HG03469 (cell line): ENCODE data around the gene BMF.

ENCODE experiments used
- ATAC-seq: cut with Tn5 transposase; IDR thresholded peaks from one replicate; pipeline ENCODE4 v1.9.1; 2021; ENCODE audit warnings: mild to moderate bottlenecking, moderate library complexity, moderate number of reproducible peaks; ENCODE audit not compliant: unreplicated experiment

The BMF gene

GRCh38 chr15:40067921-40068624 lies 40.6 kb downstream of the BMF start:
- no peak for ATAC-seq

DNA sequence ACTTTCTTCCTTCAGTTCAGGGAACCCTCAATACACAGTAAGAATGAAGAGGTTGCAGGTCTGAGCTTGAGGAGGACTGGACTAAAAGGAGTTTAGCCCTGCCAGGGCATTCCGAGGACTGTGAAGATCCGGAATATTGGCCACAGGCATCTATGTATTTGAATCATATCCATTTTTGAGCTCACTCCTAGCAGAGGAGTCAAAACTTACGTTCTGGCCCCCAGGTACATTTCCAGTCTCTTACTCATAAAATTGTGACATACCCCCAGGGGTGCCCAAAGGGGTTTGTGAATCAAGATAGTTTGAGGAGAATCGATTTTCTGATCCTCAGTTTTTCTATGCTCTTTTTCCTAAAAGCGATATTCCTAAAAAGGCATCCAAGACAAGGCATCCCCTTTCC lies 42.1 kb downstream of the BMF start:
- no peak for ATAC-seq

DNA sequence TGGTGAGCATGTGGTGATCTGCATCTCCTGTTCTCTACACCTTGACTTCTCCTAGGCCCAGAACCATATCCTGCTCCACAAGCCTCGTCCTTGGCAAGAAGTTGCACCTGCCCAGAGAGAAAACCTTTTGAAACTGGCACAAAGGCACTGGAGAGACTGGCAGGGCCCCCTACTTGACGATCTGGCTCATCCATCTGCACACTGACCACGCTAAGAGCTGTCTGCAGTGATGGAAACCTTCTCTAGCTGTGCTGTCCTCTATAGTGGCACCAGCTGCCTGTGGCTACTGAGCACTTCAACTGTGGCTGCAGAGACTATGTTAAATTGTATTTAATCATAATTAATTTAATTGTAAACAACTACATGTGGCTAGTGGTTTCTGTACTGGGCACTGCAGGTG lies 43.5 kb downstream of the BMF start:
- ATAC-seq = no peak

DNA sequence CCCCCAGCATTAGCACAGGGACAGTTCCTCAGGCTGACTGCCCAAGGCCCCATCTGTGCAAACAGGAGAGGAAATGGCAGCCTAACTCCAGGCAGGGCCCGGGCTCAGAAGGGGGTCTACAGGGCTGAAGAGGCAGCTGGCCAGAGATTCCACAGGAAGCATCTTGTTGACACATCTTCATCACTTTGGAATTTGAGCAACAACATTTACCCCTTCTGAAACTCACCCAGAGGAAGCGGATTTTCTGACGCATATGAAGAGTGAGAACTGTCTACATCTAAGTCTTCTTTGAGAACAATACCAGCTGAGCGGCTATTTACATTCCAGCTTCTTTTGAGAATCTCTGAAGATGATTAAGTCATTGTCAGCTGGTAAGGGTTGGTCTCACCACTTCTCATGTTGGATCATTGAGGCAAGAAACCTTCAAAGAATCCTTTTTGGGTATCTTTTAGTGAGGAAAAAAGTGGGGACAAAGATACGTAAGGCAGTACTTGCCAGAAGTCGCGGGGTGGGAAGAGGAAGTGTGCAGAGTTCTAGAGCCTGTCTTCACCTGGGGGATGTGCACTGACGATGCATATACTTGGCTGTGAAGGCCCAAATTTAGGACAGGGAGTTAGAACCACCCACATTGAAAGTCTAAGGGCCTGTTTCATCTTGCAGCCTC lies 44.3 kb downstream of the BMF start:
- ATAC-seq = peak; percentile 30

DNA sequence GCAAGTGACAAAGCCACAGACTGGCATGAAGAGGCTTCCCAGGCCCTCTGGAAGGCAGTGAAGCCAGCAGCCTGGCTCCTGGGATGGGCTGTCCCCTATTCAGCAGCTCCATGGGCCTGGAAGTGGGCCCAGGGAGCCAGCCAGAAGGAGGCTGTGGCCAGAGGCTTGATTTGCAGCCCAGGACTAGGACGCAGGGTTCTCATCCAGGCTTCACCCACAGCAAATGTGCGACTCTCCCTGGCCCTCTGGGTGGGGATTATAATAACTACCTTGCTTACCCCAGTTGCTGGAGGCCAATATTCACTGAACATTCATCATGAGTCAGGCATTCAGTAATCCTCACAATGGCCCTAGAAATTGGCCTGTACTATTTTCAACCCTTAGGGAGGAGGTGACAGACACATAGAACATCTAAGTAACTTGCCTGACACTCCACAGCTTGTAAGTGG lies 45.1 kb downstream of the BMF start:
- no peak for ATAC-seq

- ATAC-seq = no peak
Measured at GRCh38 chr15:40062816-40063562, 45.7 kb downstream of the BMF start.

DNA sequence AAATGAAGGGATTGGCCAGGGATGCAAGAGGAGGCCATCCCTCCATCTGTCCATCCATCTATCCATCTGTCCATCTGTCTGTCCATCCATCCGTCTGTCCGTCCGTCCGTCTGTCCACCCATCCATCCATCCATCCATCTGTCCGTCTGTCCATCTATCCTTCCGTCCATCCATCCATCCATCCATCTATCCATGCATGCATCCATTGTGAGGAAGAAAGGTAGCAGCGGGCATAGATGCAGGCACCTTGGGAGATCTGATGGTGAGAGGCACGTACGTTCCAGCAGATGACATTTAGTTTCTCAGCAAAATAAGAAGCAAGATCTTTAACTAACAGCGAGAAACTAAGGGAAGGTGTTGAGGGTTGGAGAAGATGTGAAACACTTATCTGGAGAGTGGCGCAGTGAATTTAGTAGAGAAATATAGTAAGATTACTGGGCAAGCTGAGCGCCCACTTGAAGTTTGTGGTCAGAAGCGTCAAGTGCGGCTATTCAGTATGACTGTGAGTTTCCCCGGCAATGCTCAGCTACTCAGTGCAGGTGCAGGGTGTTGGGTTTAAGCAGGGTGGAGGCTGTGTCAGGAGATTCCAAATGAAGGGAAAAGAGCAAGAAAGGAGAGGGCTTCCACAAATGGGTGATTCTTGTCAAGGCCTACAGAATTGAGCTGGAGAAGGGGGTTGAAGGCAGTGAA lies 47.3 kb downstream of the BMF start:
- ATAC-seq = peak; percentile 36

DNA sequence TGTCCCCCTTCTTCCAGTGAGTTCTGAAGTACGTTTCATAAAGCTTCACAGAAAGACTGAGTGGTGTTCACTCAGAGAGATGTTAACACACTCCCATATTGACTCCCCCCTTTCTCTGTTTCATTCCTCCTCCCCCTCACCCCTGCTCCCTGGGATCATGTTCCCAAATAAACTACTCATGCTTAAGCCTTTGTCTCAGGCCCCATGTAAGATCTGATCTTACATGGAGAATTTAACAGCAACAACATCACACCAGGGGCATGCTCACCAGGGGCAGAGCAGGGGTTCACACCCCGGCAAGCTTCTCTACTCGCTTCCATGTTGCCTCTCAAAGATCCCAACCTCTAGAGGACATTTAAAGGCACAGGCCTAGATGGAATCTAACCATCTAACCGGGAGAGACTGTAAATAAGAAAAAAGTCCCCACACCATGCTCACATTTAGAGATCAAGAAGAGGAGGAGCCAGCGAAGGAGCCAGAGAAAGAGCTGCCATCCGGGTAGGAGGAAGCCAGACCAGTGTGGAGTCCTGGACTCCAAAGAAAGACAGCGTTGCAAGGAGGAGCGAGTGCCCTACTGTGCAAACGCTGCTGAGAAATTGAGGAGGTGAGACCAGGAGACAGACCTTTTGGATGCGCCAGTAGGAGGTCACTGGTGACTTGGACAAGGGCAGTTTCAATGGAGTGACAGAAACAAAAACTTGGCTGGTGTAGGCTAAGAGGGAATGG lies 48.3 kb downstream of the BMF start:
- ATAC-seq = no peak

DNA sequence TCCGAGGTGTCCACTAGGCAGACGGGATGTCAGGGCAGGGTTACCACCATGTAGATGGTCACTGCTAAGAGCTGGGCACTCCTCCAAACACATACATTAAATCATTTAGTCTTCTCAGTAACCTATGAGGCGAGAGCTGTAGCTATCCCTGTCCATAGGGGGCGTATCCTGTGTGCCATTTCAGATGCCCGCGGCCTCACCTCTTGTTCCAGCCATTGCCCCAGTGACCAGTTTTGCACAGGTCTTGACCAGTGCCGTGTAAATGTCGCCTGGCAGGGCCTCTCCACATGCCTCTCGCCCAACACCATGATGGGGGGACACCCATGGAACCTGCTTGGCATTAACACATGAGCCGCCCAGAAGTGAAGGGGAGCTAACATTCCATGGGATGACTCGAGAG lies 48.9 kb downstream of the BMF start:
- no peak for ATAC-seq

DNA sequence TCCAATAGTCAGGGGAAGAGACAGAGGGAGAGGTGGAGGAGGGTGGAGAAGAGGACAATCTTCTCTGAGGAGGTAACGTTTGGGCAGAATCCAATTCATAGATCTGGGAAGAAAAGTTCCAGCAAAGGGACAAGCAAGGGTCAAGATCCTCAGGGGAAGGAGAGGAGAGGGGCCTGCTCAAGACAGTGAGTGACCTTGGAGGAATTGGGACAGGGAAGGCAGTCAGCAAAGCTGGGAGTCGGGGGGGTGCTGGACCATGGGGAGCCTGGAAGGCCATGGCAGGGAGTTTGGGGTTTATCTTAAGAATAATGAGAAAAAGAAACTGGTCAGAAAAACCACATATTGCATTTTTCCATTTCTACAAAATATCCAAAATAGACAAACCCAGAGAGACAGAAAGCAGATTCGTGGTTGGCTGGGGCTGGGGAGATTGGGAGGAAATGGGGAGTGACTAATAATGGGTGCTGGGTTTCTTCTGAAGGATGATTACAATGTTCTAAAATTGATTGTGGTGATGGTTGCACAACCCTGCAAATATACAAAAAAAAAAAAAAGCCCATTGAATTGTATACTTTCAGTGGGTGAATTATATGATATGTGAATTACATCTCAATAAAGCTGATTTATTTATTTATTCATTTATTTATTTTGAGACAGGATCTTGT lies 50.1 kb downstream of the BMF start:
- ATAC-seq = no peak

GRCh38 chr15:40055576-40056293 lies 52.9 kb downstream of the BMF start:
- ATAC-seq = no peak

DNA sequence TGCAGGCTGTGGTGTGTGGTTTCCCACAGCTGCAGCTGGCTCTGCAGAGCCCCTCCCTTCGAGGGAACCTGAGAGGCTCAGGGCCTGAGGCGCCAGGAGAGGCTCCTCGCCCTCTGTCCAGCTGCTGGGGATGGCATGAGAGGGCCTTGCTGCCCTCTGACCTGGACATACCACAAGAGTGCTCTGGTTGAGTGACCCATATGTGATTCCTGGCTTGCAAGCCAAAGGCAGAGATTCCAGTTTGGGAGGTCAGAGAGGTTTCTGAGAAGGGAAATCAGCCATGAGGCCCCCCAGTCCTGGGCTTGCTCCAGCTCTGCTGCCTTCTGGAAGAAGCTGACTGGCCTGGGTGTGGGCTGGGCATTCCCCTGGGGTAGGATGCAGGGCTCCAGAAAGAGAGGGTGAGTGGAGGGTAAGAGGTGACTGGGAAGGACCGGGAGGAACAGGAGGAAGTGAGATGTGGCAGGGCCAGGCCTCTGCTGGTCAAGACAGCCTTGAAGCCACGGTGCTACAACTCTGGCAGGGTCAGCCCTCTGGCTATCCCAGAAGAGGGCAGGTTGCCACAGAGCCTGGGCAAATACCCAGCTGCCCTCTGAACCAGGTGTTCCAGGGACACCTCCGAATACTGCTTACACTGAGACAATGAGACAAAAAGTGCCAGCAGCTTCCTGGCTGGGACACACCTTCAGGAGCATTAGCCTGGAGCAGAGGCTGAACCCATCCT lies 53.7 kb downstream of the BMF start:
- ATAC-seq = peak; percentile 55

- peak; percentile 14 for ATAC-seq
Measured at GRCh38 chr15:40054605-40054854, 54.1 kb downstream of the BMF start.

DNA sequence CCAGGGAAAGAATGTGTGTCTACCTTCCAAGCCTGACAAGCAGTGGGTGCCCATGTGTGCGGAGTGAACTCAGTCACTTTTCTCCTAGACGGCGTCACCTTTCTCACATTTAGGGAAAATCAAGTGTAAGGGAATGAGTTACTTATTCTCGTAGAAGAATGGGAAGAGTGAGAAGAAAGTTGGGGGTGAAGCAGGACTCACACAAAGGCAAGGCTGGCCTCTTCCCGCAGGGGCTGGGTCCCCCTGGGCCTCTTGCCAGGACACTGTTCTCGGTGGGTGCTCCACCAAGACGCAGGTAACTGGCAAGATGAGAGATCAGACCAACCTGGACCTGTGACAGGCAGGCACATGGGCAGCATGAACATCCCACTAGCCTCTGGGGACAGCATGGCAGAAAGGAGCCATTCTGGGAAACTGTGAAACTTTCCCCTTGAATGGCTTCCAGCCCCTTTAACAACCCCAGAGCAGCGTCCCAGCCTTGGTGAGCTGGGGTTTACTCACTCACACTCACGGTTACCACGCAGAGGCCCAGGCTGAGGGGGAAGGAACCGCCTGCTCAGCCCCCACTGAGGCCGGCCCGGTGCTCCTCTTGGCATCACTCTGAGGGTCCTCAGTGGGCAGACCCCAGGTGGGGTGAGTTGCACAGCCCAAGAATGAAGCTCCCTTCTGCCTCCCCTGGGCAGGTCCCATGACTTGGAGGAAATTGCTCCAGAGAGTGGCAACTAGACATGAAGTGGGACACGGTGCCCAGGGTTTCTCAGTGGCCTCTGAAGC lies 54.7 kb downstream of the BMF start:
- ATAC-seq = no peak

- ATAC-seq = no peak
Measured at GRCh38 chr15:40053079-40053830, 55.4 kb downstream of the BMF start.

GRCh38 chr15:40052604-40053003 lies 56.1 kb downstream of the BMF start:
- ATAC-seq = no peak

- no peak for ATAC-seq
Measured at GRCh38 chr15:40051616-40052415, 56.9 kb downstream of the BMF start.
